Measurements from ENCODE around the gene INAFM2.

INAFM2 gene

DNA sequence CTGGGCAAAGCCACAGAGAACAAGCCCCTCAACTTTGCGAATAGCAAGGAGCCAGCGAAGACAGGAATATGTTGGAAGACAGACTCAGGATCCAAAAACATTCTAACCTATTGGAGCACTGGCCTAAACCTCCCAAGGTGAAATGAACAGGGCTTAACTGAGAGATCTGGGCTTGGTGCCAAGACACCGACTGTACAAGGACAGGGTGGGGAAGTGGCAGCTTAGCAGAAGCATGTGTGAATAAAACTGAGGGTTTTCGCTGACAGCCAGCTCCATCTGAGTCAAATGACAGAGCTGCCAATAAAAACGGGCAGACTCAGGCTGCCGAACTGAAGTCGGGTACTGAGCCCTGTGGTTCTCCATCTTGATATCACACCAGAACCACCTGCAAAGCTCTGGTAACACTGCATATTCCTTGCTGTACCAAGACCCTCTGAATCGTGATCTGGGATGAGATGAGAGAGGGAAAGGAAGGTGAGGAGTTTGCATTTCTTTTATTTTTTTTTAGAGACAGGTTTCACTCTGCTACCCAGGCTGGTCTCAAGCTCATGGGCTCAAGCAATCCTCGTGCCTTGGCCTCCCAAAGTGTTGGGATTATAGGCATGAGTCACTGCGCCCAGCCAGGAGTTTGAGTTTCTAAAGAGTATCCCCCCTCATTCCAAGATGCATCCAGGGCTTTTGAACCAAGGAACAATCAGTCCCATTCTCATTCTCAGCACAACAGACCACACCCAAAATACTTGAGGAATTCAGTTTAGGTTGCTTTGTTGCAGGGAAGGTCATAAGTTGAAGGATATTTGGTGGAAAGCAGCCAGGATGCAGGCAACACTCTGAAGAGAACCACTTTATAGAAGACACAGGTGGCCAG is 9.7 kb upstream of the INAFM2 start:
- peak; percentile 47 to 77 for DNase-seq (ENCODE audit: low spot score in 2 of 2)
- Mint-ChIP-seq H3K27me3 (no peaks in the 10 kb centered on the region), H3K36me3 (ENCODE audit: insufficient read depth) (peaks cover 4% of the 10 kb centered on the region), H3K4me3 (peak overlapping the region; percentile 63), H3K27ac (ENCODE audit: low read depth) (peak overlapping the region; percentile 79), H3K4me1 (peaks cover 63% of the 10 kb centered on the region), H3K9me3 (no peaks in the 10 kb centered on the region)
- peak; percentile 93 for ATAC-seq (replicated peaks; ENCODE audit: extremely low read depth, poor library complexity, severe bottlenecking)

DNA sequence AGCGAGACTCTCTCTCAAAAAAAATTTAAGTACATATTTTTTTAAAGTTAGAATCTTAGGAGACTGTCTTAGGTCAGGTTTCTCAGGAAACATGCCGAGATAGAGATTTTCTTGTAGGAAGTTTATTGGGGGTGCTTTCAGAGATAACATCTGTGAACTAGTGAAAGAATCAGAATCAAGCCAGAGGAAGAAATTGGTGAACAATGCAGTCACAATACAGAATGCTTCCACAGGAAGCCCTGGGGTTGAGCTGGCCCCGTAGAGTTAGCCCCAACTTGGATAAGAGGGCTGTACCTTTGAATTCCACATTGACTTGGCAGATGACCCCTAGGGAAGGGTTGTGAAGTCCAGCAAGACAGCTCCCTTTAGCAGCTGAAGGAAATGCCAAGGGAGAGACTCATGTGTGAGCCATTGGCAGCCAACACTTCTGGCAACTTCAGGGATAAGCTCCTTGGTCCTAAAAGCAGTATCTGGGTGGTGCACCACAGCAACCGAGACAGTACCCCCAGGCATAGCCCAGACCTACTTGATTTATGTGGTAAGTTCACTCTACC is 8.7 kb upstream of the INAFM2 start:
- H3K4me1 Mint-ChIP-seq, result peaks cover 53% of the 10 kb centered on the region
- no peak overlapping the region for H3K4me3 Mint-ChIP-seq
- H3K9me3 Mint-ChIP-seq, result no peaks in the 10 kb centered on the region
- H3K27me3 Mint-ChIP-seq, result no peaks in the 10 kb centered on the region
- DNase-seq (ENCODE audit: low spot score in 2 of 2), result no peak
- no peaks in the 10 kb centered on the region for H3K36me3 Mint-ChIP-seq (ENCODE audit: insufficient read depth)
- peak overlapping the region; percentile 79 for H3K27ac Mint-ChIP-seq (ENCODE audit: low read depth)
- no peak for ATAC-seq (replicated peaks; ENCODE audit: extremely low read depth, poor library complexity, severe bottlenecking)

DNA sequence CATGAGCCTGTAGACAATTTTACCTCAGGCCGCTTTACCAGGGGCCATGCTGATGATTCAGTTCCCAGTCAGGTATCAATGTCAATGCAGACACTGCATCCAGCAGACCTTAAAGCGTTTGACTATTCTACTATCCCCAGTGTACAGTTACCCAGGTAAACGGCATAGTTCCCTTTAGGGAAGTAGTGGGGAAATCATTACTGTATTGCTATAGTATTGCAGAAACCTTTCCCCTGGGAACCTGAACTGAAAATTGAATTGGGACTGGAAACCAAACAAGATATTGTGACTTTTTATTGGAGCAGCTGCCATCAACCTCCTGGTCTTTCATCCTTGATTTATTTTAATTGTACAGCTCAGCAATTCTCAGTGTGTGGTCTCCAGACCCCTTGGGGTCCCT is 6.6 kb upstream of the INAFM2 start:
- H3K4me3 Mint-ChIP-seq, result no peak overlapping the region
- no peaks in the 10 kb centered on the region for H3K9me3 Mint-ChIP-seq

DNA sequence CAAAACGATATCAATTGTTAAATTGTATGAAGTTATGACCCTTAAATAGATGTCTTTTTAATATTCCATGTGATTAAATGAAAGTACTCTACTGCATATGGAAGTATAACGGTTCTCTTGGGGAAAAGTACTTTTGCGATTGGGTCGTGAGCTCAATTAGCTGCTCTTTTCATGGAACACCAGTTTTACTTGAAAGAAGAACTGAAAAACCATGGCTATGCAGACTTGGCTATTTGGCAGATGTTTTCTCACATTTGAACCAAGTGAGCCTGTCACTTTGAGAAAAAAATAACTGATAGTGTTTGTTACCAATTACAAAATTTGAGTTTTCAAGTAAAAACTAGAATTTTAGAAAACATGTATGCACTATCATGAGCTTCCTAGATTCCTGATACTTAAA is 5.9 kb upstream of the INAFM2 start:
- DNase-seq (ENCODE audit: low spot score in 2 of 2), result no peak
- Mint-ChIP-seq H3K4me3 (no peak overlapping the region), H3K4me1 (peaks cover 53% of the 10 kb centered on the region), H3K27me3 (no peaks in the 10 kb centered on the region), H3K36me3 (ENCODE audit: insufficient read depth) (no peaks in the 10 kb centered on the region), H3K27ac (ENCODE audit: low read depth) (no peak overlapping the region), H3K9me3 (no peaks in the 10 kb centered on the region)
- no peak for ATAC-seq (replicated peaks; ENCODE audit: extremely low read depth, poor library complexity, severe bottlenecking)

More for the DNA sequence above, 6.6 kb upstream of the INAFM2 start:
- H3K27me3 Mint-ChIP-seq, result no peaks in the 10 kb centered on the region
- ATAC-seq (replicated peaks; ENCODE audit: extremely low read depth, poor library complexity, severe bottlenecking) (no peak), DNase-seq (ENCODE audit: low spot score in 2 of 2) (no peak)
- no peaks in the 10 kb centered on the region for H3K36me3 Mint-ChIP-seq (ENCODE audit: insufficient read depth)
- peaks cover 53% of the 10 kb centered on the region for H3K4me1 Mint-ChIP-seq
- H3K27ac Mint-ChIP-seq (ENCODE audit: low read depth), result peak overlapping the region; percentile 22

DNA sequence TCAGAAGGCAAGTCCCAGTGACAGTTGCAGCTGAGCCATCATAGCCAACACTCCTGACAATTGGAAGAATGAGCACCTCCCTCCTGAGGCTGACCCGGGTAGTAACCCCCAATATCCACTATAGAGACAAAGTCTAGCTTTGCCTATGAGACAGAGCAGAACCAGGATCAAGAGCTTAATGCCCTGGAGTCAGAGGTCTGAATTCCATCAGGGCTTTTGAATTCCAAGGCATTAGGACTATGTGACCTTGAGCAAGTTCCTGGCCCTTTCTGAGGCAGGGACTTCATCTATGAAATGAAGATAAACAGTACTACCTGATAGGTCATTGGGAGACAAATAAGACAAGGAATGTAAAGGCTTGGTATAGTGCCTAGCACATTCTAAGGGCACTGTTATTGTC is 3.1 kb upstream of the INAFM2 start:
- ATAC-seq (replicated peaks; ENCODE audit: extremely low read depth, poor library complexity, severe bottlenecking) (no peak), DNase-seq (ENCODE audit: low spot score in 2 of 2) (no peak)
- H3K27me3 Mint-ChIP-seq, result no peaks in the 10 kb centered on the region
- H3K36me3 Mint-ChIP-seq (ENCODE audit: insufficient read depth), result peaks cover 3% of the 10 kb centered on the region
- H3K9me3 Mint-ChIP-seq, result no peaks in the 10 kb centered on the region
- no peak overlapping the region for H3K4me3 Mint-ChIP-seq
- H3K27ac Mint-ChIP-seq (ENCODE audit: low read depth), result no peak overlapping the region
- peaks cover 45% of the 10 kb centered on the region for H3K4me1 Mint-ChIP-seq

DNA sequence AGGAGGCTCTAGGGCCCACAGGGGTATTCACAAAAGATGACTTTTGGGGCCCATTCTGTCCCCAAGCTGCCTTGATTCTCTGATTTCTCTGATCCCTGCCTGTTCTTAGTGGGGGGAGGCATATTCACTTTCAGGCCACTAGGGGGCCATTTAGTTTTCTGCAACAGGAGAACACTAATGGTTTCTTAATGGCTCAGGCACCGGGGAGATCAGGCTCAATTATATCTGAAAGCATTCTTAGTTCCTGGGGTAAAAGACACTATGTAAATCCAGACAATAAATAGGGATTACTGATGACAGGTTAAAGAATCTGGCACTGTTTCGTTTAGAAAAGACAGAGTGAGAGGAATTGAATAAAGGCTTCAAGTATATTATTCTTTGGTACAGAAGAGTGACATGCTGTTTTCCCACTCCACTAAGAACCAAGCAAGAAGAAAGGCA is 2.5 kb upstream of the INAFM2 start:
- H3K36me3 Mint-ChIP-seq (ENCODE audit: insufficient read depth), result peaks cover 3% of the 10 kb centered on the region
- ATAC-seq (replicated peaks; ENCODE audit: extremely low read depth, poor library complexity, severe bottlenecking) (no peak), DNase-seq (ENCODE audit: low spot score in 2 of 2) (peak in 1 of 2 donors; percentile 49)
- H3K27ac Mint-ChIP-seq (ENCODE audit: low read depth), result no peak overlapping the region
- H3K4me3 Mint-ChIP-seq, result no peak overlapping the region
- no peaks in the 10 kb centered on the region for H3K9me3 Mint-ChIP-seq
- H3K27me3 Mint-ChIP-seq, result no peaks in the 10 kb centered on the region
- peaks cover 40% of the 10 kb centered on the region for H3K4me1 Mint-ChIP-seq

DNA sequence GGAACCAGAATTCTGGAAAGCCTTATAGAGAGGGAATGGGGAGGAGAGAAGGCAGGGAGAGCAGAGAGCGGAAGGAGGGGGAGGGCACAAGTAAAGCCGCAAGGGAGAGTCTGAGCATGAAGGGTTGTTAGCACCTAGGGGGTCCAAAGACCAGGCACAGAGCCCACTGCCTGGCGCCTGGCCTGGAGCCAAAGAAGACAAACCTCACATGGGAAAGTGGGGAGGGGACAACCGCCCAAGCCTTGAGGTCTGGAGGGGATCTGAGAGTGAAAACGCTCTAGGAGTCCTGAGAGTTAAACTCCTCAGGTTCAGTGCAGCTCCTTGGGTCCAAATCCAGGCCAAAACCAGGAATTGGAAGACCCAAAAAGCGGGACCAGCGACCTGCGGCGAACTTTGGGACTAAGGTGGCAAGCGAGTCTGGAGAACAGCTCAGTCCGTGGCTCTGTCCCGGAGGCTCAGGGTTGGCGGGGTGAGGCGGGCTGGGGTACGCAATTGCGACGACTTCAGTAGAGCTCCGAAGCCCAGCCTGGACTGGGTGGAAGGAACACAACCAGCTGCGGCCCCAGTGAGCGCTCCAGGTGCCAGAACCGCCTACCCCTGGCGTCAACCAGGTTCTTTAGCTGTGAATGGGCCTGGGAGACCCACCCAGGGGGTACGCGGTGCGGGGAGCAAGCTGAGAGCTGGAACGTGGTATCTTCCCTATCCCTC is 807 bp upstream of the INAFM2 start:
- Mint-ChIP-seq H3K27me3 (no peaks in the 10 kb centered on the region), H3K27ac (ENCODE audit: low read depth) (peak overlapping the region; percentile 72), H3K9me3 (no peaks in the 10 kb centered on the region), H3K4me3 (peak overlapping the region; percentile 77), H3K4me1 (peaks cover 35% of the 10 kb centered on the region), H3K36me3 (ENCODE audit: insufficient read depth) (peaks cover 3% of the 10 kb centered on the region)
- no peak for DNase-seq (ENCODE audit: low spot score in 2 of 2)
- ATAC-seq (replicated peaks; ENCODE audit: extremely low read depth, poor library complexity, severe bottlenecking), result no peak

DNA sequence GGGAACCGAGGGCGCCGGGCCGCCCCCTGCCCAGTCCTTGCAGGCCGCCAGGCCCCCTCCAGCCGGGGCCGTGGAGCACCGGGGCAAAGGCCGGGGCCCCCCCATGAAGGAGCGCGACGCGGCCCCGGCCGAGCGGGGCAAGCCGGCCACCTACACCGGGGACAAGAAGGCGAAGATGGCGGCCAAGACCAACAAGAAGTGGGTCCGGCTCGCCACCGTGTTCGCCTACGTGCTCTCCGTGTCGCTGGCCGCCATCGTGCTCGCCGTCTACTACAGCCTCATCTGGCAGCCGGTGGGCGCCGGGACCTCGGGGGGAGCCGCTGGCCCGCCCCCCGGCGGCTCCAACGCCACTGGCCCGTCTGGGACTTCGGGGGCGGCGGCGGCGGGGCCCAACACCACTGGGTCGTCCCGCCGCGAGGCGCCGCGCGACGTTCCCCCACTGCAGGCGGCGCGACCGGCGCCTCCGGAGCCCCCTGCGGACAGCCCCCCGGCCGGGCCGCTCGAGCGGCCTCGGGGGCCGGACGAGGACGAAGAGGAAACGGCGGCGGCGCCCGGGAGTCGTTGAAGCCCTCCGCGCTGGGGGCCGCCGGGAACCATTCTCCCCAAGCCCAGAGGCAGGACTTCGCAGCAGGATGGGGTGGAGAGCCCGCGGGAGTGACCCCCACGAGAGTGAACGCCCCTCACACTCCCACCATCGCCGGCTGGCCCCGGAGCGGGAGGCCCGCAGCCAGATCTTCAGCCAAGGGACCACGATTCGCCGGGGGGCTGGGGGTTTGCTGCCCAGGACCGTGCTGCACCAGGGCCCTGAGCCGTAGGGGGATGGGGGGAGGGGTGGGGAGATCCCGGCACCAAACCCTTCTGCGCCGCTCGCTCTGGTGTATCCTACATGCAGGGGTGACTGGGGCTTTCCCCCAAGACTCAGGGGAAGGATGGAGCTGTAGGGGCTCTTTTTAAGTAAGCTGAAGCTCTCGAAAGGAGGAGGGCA is 753 bp downstream of the INAFM2 start:
- H3K9me3 Mint-ChIP-seq, result no peaks in the 10 kb centered on the region
- no peak for ATAC-seq (replicated peaks; ENCODE audit: extremely low read depth, poor library complexity, severe bottlenecking)
- peaks cover 46% of the 10 kb centered on the region for H3K4me1 Mint-ChIP-seq
- no peaks in the 10 kb centered on the region for H3K27me3 Mint-ChIP-seq
- H3K36me3 Mint-ChIP-seq (ENCODE audit: insufficient read depth), result peaks cover 3% of the 10 kb centered on the region
- H3K27ac Mint-ChIP-seq (ENCODE audit: low read depth), result no peak overlapping the region
- peak overlapping the region; percentile 68 for H3K4me3 Mint-ChIP-seq
- DNase-seq (ENCODE audit: low spot score in 2 of 2), result no peak

DNA sequence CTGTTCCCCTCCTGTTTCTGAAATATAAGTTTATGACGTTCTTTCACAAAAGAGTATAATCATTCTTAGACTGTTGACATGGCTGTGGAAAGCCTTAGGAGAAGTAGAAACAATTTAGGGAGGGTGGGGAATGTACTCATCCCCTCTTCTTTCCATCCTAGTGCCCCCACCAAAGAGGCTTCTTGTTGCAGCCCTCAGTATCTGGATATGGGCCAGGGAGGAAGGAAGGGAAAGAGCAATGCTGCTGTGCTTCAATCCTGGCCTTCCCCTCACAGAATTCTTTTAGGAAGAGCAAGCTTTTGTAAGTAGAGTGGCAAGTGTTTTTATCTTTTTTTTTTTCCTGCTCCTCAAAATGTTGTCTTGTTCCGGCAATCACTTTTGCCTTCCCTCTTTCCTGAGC is 1.7 kb downstream of the INAFM2 start:
- Mint-ChIP-seq H3K27ac (ENCODE audit: low read depth) (no peak overlapping the region), H3K4me1 (peaks cover 46% of the 10 kb centered on the region), H3K36me3 (ENCODE audit: insufficient read depth) (peaks cover 3% of the 10 kb centered on the region), H3K27me3 (no peaks in the 10 kb centered on the region), H3K9me3 (no peaks in the 10 kb centered on the region), H3K4me3 (peak overlapping the region; percentile 68)
- ATAC-seq (replicated peaks; ENCODE audit: extremely low read depth, poor library complexity, severe bottlenecking) (no peak), DNase-seq (ENCODE audit: low spot score in 2 of 2) (no peak)

DNA sequence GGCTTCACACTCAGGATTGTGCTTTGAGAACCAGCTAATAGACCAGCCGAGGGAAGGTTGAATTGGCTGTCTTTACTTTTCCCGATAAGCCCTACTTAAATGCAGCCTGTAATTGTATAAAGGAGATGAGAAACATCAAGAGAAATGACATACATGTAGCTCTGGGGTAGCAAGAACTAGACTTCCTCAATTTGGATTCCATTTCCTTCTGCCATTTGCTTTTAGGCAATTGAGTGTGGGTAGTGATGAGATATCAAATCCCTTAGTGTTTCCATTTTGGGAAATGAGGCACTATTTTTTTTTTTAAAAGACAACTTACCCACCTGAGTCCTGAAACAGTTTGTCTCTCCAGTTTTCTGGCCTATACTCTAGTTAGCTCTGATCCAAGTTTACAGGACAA is 2.2 kb downstream of the INAFM2 start:
- Mint-ChIP-seq H3K4me3 (no peak overlapping the region), H3K9me3 (no peaks in the 10 kb centered on the region), H3K36me3 (ENCODE audit: insufficient read depth) (peaks cover 3% of the 10 kb centered on the region), H3K27ac (ENCODE audit: low read depth) (no peak overlapping the region), H3K4me1 (peaks cover 44% of the 10 kb centered on the region), H3K27me3 (no peaks in the 10 kb centered on the region)
- no peak for ATAC-seq (replicated peaks; ENCODE audit: extremely low read depth, poor library complexity, severe bottlenecking)
- no peak for DNase-seq (ENCODE audit: low spot score in 2 of 2)

DNA sequence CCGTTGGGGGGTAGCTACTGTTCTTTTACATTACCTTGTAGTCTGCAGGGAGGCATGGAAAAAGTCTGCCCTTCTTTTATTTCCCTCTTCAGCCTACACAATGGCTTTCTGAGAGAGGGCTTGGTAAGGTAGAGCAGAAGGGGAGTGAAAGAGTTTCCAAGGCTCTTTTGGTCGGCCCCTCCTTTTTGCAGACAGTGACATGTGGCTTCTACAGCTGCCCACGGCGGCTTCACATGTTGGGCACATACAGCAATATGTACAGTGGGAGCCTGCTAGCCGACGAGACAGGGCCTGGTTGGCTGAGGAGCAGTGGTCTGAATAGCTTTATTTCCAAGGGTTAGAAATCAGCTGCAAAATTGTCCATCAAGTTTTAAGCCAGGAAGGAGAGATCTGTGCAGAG is 4.0 kb downstream of the INAFM2 start:
- H3K4me1 Mint-ChIP-seq, result peaks cover 31% of the 10 kb centered on the region
- ATAC-seq (replicated peaks; ENCODE audit: extremely low read depth, poor library complexity, severe bottlenecking) (no peak), DNase-seq (ENCODE audit: low spot score in 2 of 2) (no peak)
- H3K36me3 Mint-ChIP-seq (ENCODE audit: insufficient read depth), result peaks cover 3% of the 10 kb centered on the region
- no peaks in the 10 kb centered on the region for H3K9me3 Mint-ChIP-seq
- no peak overlapping the region for H3K27ac Mint-ChIP-seq (ENCODE audit: low read depth)
- no peak overlapping the region for H3K4me3 Mint-ChIP-seq
- H3K27me3 Mint-ChIP-seq, result no peaks in the 10 kb centered on the region

DNA sequence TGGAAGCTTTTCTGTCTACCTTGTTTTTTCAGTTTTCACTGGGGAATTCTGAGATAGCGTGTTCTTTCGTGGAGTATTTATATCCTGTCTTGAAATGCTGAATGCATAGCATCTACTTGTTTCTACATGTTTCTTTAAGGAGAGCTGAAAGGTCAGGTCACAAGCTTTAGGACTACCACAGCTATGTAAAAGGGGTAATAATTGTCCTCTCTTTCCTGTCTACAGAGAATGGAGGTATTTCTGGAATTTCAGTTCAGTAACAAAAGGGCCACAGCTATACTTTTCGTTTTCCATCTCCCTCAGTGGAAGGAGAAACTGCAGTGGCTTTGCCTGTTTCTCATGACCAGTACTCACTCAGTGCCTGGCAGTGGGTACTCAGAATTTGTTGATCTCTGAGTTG is 4.7 kb downstream of the INAFM2 start:
- H3K27me3 Mint-ChIP-seq, result no peaks in the 10 kb centered on the region
- DNase-seq (ENCODE audit: low spot score in 2 of 2) (no peak), ATAC-seq (replicated peaks; ENCODE audit: extremely low read depth, poor library complexity, severe bottlenecking) (no peak)
- no peak overlapping the region for H3K4me3 Mint-ChIP-seq
- H3K9me3 Mint-ChIP-seq, result no peaks in the 10 kb centered on the region
- H3K36me3 Mint-ChIP-seq (ENCODE audit: insufficient read depth), result peaks cover under 1% of the 10 kb centered on the region
- H3K27ac Mint-ChIP-seq (ENCODE audit: low read depth), result no peak overlapping the region
- peaks cover 26% of the 10 kb centered on the region for H3K4me1 Mint-ChIP-seq
